Neural progenitor cell (in vitro differentiated cells): ENCODE measurements around the gene ELMO1.

Experiments used
- CTCF ChIP-seq: fragments of 200-600 bp; sonication (generic); IDR thresholded peaks from 2 replicates; pipeline ENCODE4 v1.5.1; 2017; ENCODE audit warnings: antibody characterized with exemption, mild to moderate bottlenecking
- EZH2 ChIP-seq: fragments of 200-600 bp; sonication (generic); IDR thresholded peaks from 2 replicates; pipeline ENCODE4 v1.6.1; 2017; ENCODE audit warnings: antibody characterized with exemption, mild to moderate bottlenecking, moderate library complexity
- EZH2phosphoT487 ChIP-seq: fragments of 200-600 bp; sonication (generic); IDR thresholded peaks from 2 replicates; pipeline ENCODE4 v1.6.1; 2017; ENCODE audit warnings: antibody characterized with exemption

- no peak for TF ChIP-seq EZH2phosphoT487
- TF ChIP-seq CTCF, result no peak
- TF ChIP-seq EZH2, result no peak
Observed at GRCh38 chr7:36823353-36823752, 625.3 kb downstream of the ELMO1 start.
